H9 (cell line): Measurements from ENCODE around the gene NPIPA1. TPM values are rescaled to one million over a fixed set of nuclear protein-coding genes. Genes with fewer than 3 reads are reported as not detected.
A peak's percentile ranks its signal among the peaks of the same experiment; 100 is the strongest.

Source experiments
- DNase-seq: peaks from one replicate; pipeline ENCODE4 v3.0.0-alpha.2; 2017
- H2AFZ ChIP-seq: one replicate; pipeline ENCODE4 v1.6.1; 2013; ENCODE audit warnings: mild to moderate bottlenecking, low read length, control low read depth, moderate library complexity
- H2AK5ac ChIP-seq: 2 replicates; pipeline ENCODE4 v1.6.1; 2013; ENCODE audit warnings: low read length, control low read depth, mixed read lengths; ENCODE audit not compliant: insufficient read length
- H2BK120ac ChIP-seq: one replicate; pipeline ENCODE4 v1.6.1; 2013; ENCODE audit warnings: low read depth, mild to moderate bottlenecking, low read length, control low read depth, inconsistent platforms; ENCODE audit not compliant: poor library complexity, severe bottlenecking
- H2BK12ac ChIP-seq: 2 replicates; pipeline ENCODE4 v1.6.1; 2013; ENCODE audit warnings: low read length, control low read depth, mixed read lengths, low read depth; ENCODE audit not compliant: insufficient read length
- H2BK15ac ChIP-seq: 2 replicates; pipeline ENCODE4 v1.6.1; 2013; ENCODE audit warnings: low read depth, low read length, control low read depth
- H2BK20ac ChIP-seq: one replicate; pipeline ENCODE4 v1.6.1; 2013; ENCODE audit warnings: low read depth, mild to moderate bottlenecking, low read length, control low read depth, inconsistent platforms; ENCODE audit not compliant: poor library complexity, severe bottlenecking
- H2BK5ac ChIP-seq: 2 replicates; pipeline ENCODE4 v1.6.1; 2013; ENCODE audit warnings: low read length, control low read depth, mixed read lengths; ENCODE audit not compliant: insufficient read length
- H3K14ac ChIP-seq: 2 replicates; pipeline ENCODE4 v1.6.1; 2013; ENCODE audit warnings: low read length, control low read depth; ENCODE audit not compliant: insufficient read depth
- H3K18ac ChIP-seq: 2 replicates; pipeline ENCODE4 v1.6.1; 2013; ENCODE audit warnings: low read depth, mild to moderate bottlenecking, mixed read lengths, low read length, control low read depth; ENCODE audit not compliant: insufficient read length
- H3K23ac ChIP-seq: 2 replicates; pipeline ENCODE4 v1.6.1; 2013; ENCODE audit warnings: low read length, control low read depth, mixed read lengths, low read depth; ENCODE audit not compliant: insufficient read length
- H3K23me2 ChIP-seq: 2 replicates; pipeline ENCODE4 v1.6.1; 2013; ENCODE audit warnings: low read depth, mild to moderate bottlenecking, mixed read lengths, low read length, control low read depth; ENCODE audit not compliant: insufficient read length, poor library complexity, severe bottlenecking
- H3K27ac ChIP-seq: 2 replicates; pipeline ENCODE4 v1.5.1; 2013; ENCODE audit warnings: low read length, control low read depth, mixed read lengths, low read depth; ENCODE audit not compliant: insufficient read length
- H3K27me3 ChIP-seq: 2 replicates; pipeline ENCODE4 v1.6.1; 2013; ENCODE audit warnings: low read length, control low read depth, inconsistent platforms; ENCODE audit not compliant: insufficient read depth
- H3K4ac ChIP-seq: 2 replicates; pipeline ENCODE4 v1.6.1; 2013; ENCODE audit warnings: low read depth, mild to moderate bottlenecking, control low read depth, inconsistent platforms, low read length, moderate library complexity
- H3K4me1 ChIP-seq: 2 replicates; pipeline ENCODE4 v1.6.1; 2013; ENCODE audit warnings: low read length, control low read depth, inconsistent platforms; ENCODE audit not compliant: insufficient read depth
- H3K4me2 ChIP-seq: 2 replicates; pipeline ENCODE4 v1.6.1; 2013; ENCODE audit warnings: low read length, control low read depth, mixed read lengths; ENCODE audit not compliant: insufficient read length, insufficient read depth
- H3K56ac ChIP-seq: 2 replicates; pipeline ENCODE4 v1.6.1; 2013; ENCODE audit warnings: low read depth, mild to moderate bottlenecking, mixed read lengths, low read length, control low read depth; ENCODE audit not compliant: insufficient read length
- H3K79me1 ChIP-seq: 2 replicates; pipeline ENCODE4 v1.6.1; 2013; ENCODE audit warnings: low read depth, mild to moderate bottlenecking, moderate library complexity, low read length, control low read depth, inconsistent platforms; ENCODE audit not compliant: insufficient read depth, poor library complexity, severe bottlenecking
- H3K79me2 ChIP-seq: 2 replicates; pipeline ENCODE4 v1.6.1; 2013; ENCODE audit warnings: low read length, control low read depth, inconsistent platforms; ENCODE audit not compliant: insufficient read depth
- H3K9ac ChIP-seq: 2 replicates; pipeline ENCODE4 v1.6.1; 2013; ENCODE audit warnings: low read length, control low read depth, mixed read lengths; ENCODE audit not compliant: insufficient read length; ENCODE audit errors: extremely low read depth
- H3K9me3 ChIP-seq: one replicate; pipeline ENCODE4 v1.6.1; 2013; ENCODE audit warnings: low read depth, low read length, inconsistent platforms; ENCODE audit not compliant: control insufficient read depth
- H3T11ph ChIP-seq: one replicate; pipeline ENCODE4 v1.6.1; 2013; ENCODE audit warnings: mild to moderate bottlenecking, low read length, control low read depth, inconsistent platforms
- H4K20me1 ChIP-seq: one replicate; pipeline ENCODE4 v1.6.1; 2013; ENCODE audit not compliant: control insufficient read depth, insufficient read length, insufficient read depth
- H4K5ac ChIP-seq: 2 replicates; pipeline ENCODE4 v1.6.1; 2013; ENCODE audit warnings: low read depth, mild to moderate bottlenecking, mixed read lengths, low read length, control low read depth; ENCODE audit not compliant: insufficient read length
- H4K8ac ChIP-seq: replicated peaks from 2 replicates; pipeline ENCODE4 v1.6.1; 2013; ENCODE audit warnings: low read length, control low read depth, mixed read lengths, low read depth; ENCODE audit not compliant: insufficient read length
- H4K91ac ChIP-seq: 2 replicates; pipeline ENCODE4 v1.6.1; 2013; ENCODE audit warnings: low read depth, mild to moderate bottlenecking, moderate library complexity, mixed read lengths, low read length, control low read depth; ENCODE audit not compliant: insufficient read length
- H3K27ac Mint-ChIP-seq, 3 experiments: 2 replicates in 2 of 3; 3 replicates in 1 of 3; pipeline ENCODE4 v1.8.0; 2020 to 2021; ENCODE audit warnings: mixed read lengths in 3 of 3, mild to moderate bottlenecking in 1 of 3, moderate library complexity in 1 of 3
- H3K27me3 Mint-ChIP-seq: 2 replicates; pipeline ENCODE4 v1.8.0; 2021; ENCODE audit warnings: low read depth, mild to moderate bottlenecking, moderate library complexity, mixed read lengths
- H3K36me3 Mint-ChIP-seq, 3 experiments: 2 replicates in 2 of 3; 3 replicates in 1 of 3; pipeline ENCODE4 v1.8.0; 2020 to 2021; ENCODE audit warnings: low read depth in 3 of 3, mixed read lengths in 3 of 3; ENCODE audit not compliant: insufficient read depth in 1 of 3
- H3K4me1 Mint-ChIP-seq, 2 experiments: 2 replicates each; pipeline ENCODE4 v1.8.0; 2020; ENCODE audit warnings: mixed read lengths in 2 of 2
- H3K4me3 Mint-ChIP-seq, 2 experiments: 2 replicates in 1 of 2; 3 replicates in 1 of 2; pipeline ENCODE4 v1.8.0; 2020 to 2021; ENCODE audit warnings: mild to moderate bottlenecking in 2 of 2, mixed read lengths in 2 of 2, moderate library complexity in 1 of 2
- H3K9me3 Mint-ChIP-seq, 2 experiments: 2 replicates in 1 of 2; 3 replicates in 1 of 2; pipeline ENCODE4 v1.8.0; 2020; ENCODE audit warnings: mild to moderate bottlenecking in 2 of 2, mixed read lengths in 2 of 2, moderate library complexity in 1 of 2
- CTCF ChIP-seq: fragments of 200-600 bp; sonication (generic); conservative IDR thresholded peaks from 3 replicates; pipeline ENCODE4 v1.8.0; 2021; ENCODE audit warnings: antibody characterized with exemption, mild to moderate bottlenecking
- WGBS: extraction: QIAGEN DNeasy Blood & Tissue Kit; methylation state at CpG from one replicate; pipeline ENCODE4 v1.1.7; 2013; ENCODE audit warnings: missing lambda C conversion rate, low lambda C conversion rate, mixed read lengths; ENCODE audit not compliant: insufficient read length; ENCODE audit errors: extremely low coverage; 5-methylcytosine and 5-hydroxymethylcytosine counted together
- total RNA-seq: library from RNA; stranded (reverse); gene quantifications from 2 replicates; pipeline ENCODE4 v1.2.1, GENCODE V29; 2021

Gene NPIPA1
- total RNA-seq, 1 experiment from 2014 or later = 130 TPM

- H2BK120ac ChIP-seq = no peak overlapping the region
- H3K4me2 ChIP-seq = no peak overlapping the region
- H3K18ac ChIP-seq = no peak overlapping the region
- H3K27ac ChIP-seq = no peak overlapping the region
- no peak overlapping the region for H2AK5ac ChIP-seq
- no peak overlapping the region for H2AFZ ChIP-seq
- no peak overlapping the region for H2BK5ac ChIP-seq
- Mint-ChIP-seq H3K4me1 (peaks cover 4% of the 10 kb centered on the region in 2 experiments; a peak in 1 of 4 replicates), H3K9me3 (no peaks in the 10 kb centered on the region; a peak in 2 of 5 replicates), H3K27me3 (peaks cover 2% of the 10 kb centered on the region; the same call in 1 of the 2 replicates), H3K27ac (0 out of 7 replicates have a peak overlapping the region, but pooled peaks of 1 of the 3 experiments have one; percentile 4), H3K4me3 (no peak overlapping the region), H3K36me3 (no peaks in the 10 kb centered on the region)
- H4K5ac ChIP-seq = no peak overlapping the region
- H4K20me1 ChIP-seq = no peaks in the 10 kb centered on the region
- H3K56ac ChIP-seq = no peak overlapping the region
- DNase-seq = no peak
- no peaks in the 10 kb centered on the region for H3K79me2 ChIP-seq
- H3K27me3 ChIP-seq = no peaks in the 10 kb centered on the region
- no peak overlapping the region for H4K8ac ChIP-seq
- H3K9ac ChIP-seq = no peak overlapping the region
- WGBS = no CpG with 5 or more reads among the region's 28 CpGs
- no peak overlapping the region for H4K91ac ChIP-seq
- H2BK20ac ChIP-seq = no peak overlapping the region
- TF ChIP-seq CTCF = no peak
- H3K23me2 ChIP-seq = no peaks in the 10 kb centered on the region
- no peaks in the 10 kb centered on the region for H3K4me1 ChIP-seq
- no peak overlapping the region; the same call in 1 of the 2 replicates for H3K14ac ChIP-seq
- no peaks in the 10 kb centered on the region for H3K79me1 ChIP-seq
- no peak overlapping the region for H3K23ac ChIP-seq
- H3T11ph ChIP-seq = no peak overlapping the region
- no peak overlapping the region for H3K4ac ChIP-seq
- no peak overlapping the region for H2BK12ac ChIP-seq
- H3K9me3 ChIP-seq = no peaks in the 10 kb centered on the region
- no peak overlapping the region for H2BK15ac ChIP-seq
Observed at GRCh38 chr16:14957576-14958322, 20.5 kb downstream of the NPIPA1 start.
